ENCODE data around the gene BBLN.
A peak's percentile ranks its signal among the peaks of the same experiment; 100 is the strongest.

The BBLN gene

DNA sequence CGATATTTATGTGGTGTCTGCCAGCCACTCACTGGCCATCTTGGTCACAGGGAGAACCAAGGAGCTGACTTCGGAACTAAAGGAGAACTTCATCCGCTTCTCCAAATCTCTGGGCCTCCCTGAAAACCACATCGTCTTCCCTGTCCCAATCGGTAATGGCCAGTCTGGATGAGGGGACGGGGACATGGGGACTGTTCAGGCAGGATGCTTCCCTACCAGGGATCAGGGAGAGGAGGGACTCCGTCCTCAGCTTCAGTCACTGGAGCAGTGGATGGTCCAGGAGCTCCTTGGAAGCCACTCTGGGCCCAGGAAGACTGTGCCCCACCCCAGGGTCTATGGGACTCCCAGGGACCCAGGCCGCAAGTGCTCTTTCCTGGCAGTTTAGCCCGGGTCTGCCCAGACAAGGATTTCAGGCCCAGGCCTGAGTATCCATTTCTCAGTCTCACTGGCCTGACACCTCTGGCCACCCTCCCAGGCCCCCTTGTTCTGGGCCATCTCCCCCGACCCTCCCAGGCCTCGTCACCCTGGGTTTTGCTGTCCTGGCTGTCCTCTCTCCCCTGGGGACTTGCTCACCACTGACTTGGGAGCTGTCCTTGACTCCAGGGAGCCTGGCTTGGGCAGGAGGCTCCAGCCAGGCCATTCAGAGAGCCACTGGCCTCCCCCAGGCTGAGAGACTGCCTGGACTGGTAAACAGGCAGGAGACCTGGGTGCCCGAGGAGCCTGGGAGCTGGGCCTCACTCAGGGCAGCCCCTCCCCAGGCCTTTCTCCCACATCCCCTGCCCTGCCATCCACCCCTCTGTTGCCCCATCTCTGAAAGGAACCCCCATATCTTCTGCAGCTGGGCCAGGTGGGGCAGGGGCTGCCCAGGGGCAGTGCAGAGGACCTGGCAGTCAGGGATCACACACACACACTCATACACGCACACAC lies 7.7 kb upstream of the BBLN start:
- Histone ChIP-seq H3K4me3 (replicated peaks; ENCODE audit: low read depth, low read length) (no peak overlapping the region), H3K36me3 (ENCODE audit: control insufficient read depth, insufficient read depth, low read length) (no peaks in the 10 kb centered on the region), H3K27me3 (replicated peaks; ENCODE audit: control insufficient read depth, insufficient read depth, low read length) (no peaks in the 10 kb centered on the region; the same call in none of the 2 replicates)
- no peak for DNase-seq (ENCODE audit: extremely low read depth, insufficient read length)
- TF ChIP-seq, protein P1, sequence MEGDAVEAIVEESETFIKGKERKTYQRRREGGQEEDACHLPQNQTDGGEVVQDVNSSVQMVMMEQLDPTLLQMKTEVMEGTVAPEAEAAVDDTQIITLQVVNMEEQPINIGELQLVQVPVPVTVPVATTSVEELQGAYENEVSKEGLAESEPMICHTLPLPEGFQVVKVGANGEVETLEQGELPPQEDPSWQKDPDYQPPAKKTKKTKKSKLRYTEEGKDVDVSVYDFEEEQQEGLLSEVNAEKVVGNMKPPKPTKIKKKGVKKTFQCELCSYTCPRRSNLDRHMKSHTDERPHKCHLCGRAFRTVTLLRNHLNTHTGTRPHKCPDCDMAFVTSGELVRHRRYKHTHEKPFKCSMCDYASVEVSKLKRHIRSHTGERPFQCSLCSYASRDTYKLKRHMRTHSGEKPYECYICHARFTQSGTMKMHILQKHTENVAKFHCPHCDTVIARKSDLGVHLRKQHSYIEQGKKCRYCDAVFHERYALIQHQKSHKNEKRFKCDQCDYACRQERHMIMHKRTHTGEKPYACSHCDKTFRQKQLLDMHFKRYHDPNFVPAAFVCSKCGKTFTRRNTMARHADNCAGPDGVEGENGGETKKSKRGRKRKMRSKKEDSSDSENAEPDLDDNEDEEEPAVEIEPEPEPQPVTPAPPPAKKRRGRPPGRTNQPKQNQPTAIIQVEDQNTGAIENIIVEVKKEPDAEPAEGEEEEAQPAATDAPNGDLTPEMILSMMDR (IDR thresholded peaks at IDR 0.05; ENCODE audit: insufficient read depth, low read length, poor library complexity, severe bottlenecking), result no peak

DNA sequence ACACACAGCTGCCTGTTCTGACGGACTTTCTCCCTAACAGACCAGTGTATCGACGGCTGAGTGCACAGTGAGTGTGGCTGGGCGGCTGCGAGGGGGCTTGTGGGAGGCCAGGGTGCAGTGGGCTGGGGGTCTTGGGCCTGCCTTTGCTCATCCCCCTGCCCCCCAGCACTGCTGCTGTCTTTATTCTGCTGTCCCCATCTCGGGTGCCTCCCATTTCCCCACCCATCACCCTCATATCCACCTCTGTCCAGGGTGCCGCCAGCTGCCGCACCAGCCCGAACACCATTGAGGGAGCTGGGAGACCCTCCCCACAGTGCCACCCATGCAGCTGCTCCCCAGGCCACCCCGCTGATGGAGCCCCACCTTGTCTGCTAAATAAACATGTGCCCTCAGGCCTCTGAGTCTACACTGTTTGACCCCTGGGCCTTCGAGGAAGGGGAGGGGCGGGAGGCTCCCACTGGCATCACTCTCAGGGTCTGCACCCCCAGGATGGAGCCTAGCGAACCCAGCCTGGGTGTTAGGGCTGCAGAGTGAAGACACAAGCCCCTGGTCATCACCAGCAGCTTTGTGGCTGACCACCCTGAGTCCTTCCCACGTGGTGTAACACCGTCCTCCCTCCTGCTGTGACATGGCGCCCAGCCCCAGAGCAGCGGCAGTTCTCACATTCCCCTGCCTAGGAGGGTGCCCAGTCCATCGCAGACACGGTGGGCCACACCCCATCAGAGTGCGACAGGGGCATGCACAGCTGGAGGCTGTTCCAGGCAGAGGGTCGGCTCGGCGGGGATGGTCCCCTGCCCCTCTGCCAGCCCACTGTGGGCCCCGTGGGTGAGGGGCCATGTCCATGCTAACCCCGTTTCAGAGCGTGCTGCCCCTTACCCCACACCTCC lies 6.8 kb upstream of the BBLN start:
- H3K4me3 ChIP-seq (replicated peaks; ENCODE audit: low read depth, low read length), result no peak overlapping the region
- no peak for DNase-seq (ENCODE audit: extremely low read depth, insufficient read length)
- TF ChIP-seq, protein P1 (IDR thresholded peaks at IDR 0.05; ENCODE audit: insufficient read depth, low read length, poor library complexity, severe bottlenecking), result no peak
- H3K36me3 ChIP-seq (ENCODE audit: control insufficient read depth, insufficient read depth, low read length), result no peaks in the 10 kb centered on the region
- H3K27me3 ChIP-seq (replicated peaks; ENCODE audit: control insufficient read depth, insufficient read depth, low read length), result no peaks in the 10 kb centered on the region; the same call in 1 of the 2 replicates

DNA sequence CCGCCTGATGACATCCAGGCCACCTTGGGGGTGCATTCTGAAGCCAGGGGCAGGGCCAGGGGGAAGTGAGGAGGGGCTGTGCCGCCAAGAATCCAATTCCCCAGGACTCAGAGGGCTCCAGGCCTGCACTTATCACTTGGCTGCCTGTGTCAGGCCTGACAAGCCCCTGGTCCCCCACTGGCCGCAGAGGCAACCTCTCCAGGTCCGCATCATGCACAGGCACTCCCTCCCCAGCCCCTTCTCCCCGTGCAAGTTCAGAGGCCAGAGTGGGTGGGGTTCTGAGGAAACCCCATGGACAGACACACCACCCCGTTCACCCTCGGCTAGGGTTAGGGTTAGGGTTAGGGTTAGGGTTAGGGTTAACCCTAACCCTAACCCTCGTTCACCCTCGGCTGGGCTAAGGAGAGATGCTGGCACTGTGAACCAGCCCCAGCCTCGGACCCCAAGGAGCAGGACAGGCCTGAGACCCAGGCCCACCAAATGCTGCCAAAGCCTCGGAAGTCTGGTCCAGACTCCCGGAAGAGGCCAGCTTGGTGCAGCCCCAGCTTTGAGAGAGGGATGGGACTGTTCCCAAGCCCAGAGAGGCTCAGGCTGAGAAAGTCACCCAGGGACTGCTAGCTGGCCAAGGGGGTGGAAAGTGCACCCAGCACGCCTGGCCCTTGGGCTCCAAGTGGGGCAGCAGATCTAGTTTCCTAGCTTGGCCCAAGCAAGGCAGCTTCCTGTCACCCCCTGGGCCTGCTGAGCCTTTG lies 5.9 kb upstream of the BBLN start:
- TF ChIP-seq, protein P1 (IDR thresholded peaks at IDR 0.05; ENCODE audit: insufficient read depth, low read length, poor library complexity, severe bottlenecking), result no peak
- DNase-seq (ENCODE audit: extremely low read depth, insufficient read length), result no peak
- Histone ChIP-seq H3K4me3 (replicated peaks; ENCODE audit: low read depth, low read length) (no peak overlapping the region), H3K36me3 (ENCODE audit: control insufficient read depth, insufficient read depth, low read length) (no peaks in the 10 kb centered on the region), H3K27me3 (replicated peaks; ENCODE audit: control insufficient read depth, insufficient read depth, low read length) (no peaks in the 10 kb centered on the region; the same call in 1 of the 2 replicates)

DNA sequence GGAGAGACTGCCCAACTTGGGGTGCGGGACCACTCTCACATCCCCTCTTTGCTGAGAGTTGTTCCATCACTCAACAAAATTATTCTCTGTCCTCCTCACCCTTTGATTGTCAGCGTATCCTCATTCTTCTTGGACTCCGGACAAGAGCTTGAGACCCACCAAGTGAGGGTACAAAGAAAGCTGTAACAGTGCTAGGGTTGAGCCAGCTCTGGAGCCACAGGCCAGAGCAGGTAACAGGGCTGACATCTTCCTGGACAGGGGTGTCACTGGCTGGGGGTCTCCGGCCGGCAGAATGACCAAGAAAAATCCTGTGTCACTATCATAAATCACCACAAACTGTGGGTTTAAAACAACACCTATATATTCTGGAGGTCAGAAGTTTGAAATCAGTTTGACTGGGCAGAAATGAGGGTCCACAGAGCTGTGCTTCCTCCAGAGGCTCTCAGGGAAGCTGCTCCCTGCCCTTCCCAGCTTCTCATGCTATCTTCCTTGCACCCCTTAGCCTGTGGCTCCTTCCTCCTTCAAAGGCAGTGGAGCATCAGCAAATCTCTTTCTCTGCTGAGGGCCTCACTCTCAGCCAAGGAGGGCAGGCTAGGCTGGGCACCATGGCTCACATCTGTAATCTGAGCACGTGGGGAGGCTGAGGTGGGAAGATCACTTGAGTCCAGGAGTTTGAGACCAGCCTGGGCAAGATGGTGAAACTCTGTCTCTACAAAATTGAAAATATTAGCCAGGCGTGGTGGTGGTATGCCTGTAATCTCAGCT lies 4.1 kb upstream of the BBLN start:
- no peak for DNase-seq (ENCODE audit: extremely low read depth, insufficient read length)
- no peaks in the 10 kb centered on the region for H3K27me3 ChIP-seq (replicated peaks; ENCODE audit: control insufficient read depth, insufficient read depth, low read length)
- TF ChIP-seq, protein P1 (IDR thresholded peaks at IDR 0.05; ENCODE audit: insufficient read depth, low read length, poor library complexity, severe bottlenecking), result no peak
- no peaks in the 10 kb centered on the region for H3K36me3 ChIP-seq (ENCODE audit: control insufficient read depth, insufficient read depth, low read length)
- H3K4me3 ChIP-seq (replicated peaks; ENCODE audit: low read depth, low read length), result no peak overlapping the region

- TF ChIP-seq, protein P1 (IDR thresholded peaks at IDR 0.05; ENCODE audit: insufficient read depth, low read length, poor library complexity, severe bottlenecking), result no peak
- Histone ChIP-seq H3K36me3 (ENCODE audit: control insufficient read depth, insufficient read depth, low read length) (peaks cover 6% of the 10 kb centered on the region), H3K4me3 (replicated peaks; ENCODE audit: low read depth, low read length) (peak overlapping the region; percentile 66), H3K27me3 (replicated peaks; ENCODE audit: control insufficient read depth, insufficient read depth, low read length) (no peaks in the 10 kb centered on the region)
- DNase-seq (ENCODE audit: extremely low read depth, insufficient read length), result peak; percentile 50
These were observed 612 bp upstream of the BBLN start for GRCh38 chr9:128159522-128159783.

Data from GM06990 (cell line).